ENCODE results near the gene IER2. TPM values are rescaled to one million over a fixed set of nuclear protein-coding genes. Genes with fewer than 3 reads are reported as not detected.
A peak's percentile ranks its signal among the peaks of the same experiment; 100 is the strongest.

Gene IER2
- total and polyA plus RNA-seq, 2 of the 4 experiments (the other 2 are of a cell fraction): 7.7 to 102 TPM

DNA sequence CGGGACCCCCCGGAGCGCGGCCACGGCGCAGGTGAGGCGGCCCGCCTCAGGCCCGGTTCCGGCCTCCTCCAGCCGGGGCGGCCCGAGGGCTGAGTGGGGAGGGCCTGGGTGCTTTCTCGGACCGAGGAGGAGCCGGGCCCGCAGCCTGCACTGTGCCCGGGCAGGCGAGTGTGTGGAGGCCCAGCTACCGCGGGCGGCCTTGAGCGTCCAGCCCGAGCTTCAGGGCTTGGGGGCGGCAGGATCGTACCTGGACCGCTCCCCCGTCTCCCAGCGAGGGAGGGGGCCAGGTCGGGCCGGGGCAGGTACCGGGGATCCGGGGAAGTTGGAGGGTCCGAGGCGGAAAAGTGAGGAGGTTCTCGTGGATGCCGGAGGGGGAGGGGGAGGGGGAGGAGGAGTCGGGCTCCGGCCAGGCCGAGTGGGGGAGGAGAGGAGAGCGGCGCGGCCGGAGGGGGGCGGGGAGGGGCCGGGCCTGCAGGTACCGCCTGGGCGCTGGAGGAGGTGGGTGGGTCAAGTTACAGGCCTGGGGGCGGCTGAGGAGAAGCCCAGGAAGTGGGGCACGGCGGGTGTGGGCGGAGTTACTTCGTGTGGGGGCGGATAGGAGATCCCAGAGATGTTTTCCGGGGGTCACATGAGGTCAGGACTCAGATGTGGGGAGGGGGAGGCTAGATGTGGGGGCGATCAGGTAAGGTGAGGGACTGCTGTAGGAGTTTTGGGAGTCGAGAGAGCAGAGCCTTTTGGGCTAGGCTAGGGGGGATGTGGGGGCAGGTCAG lies 31.6 kb upstream of the IER2 start:
- 0 out of 3 replicates have a peak overlapping the region, but pooled peaks have one; percentile 54 for H2BK15ac ChIP-seq (ENCODE audit: low read depth, low read length)
- peak overlapping the region; percentile 67; the same call in 1 of the 2 replicates for H3K18ac ChIP-seq (ENCODE audit: low read depth, low read length)
- 0 out of 2 replicates have a peak overlapping the region, but pooled peaks have one; percentile 35 for H2BK20ac ChIP-seq (ENCODE audit: low read depth, low read length)
- ATAC-seq (ENCODE audit: low read depth) (peak; percentile 12), DNase-seq (peak; percentile 31)
- H3K4ac ChIP-seq (ENCODE audit: low read depth, low read length): peak overlapping the region; percentile 89
- H2BK5ac ChIP-seq (ENCODE audit: low read depth, low read length, poor library complexity, severe bottlenecking): peak overlapping the region; percentile 94
- in situ Hi-C loops (cut with MboI; ENCODE audit: low sequenced_read_pairs): no loop called here
- ChIA-PET POLR2A (ENCODE audit: unreplicated experiment) (interaction anchor here (0.6 to 1.0 kb wide), 2 partner anchors 27 to 370 kb away, joined by 3 to 22 read pairs; no protein-coding TSS in a partner anchor), CTCF (interaction anchor here (0.6 to 1.3 kb wide), 2 partner anchors 31 to 153 kb away, joined by 3 read pairs; partner anchors contain the start of genes IER2 and STX10)
- peak overlapping the region; percentile 99 for H2AK9ac ChIP-seq (replicated peaks; ENCODE audit: low read depth, low read length, poor library complexity)
- H3K56ac ChIP-seq (ENCODE audit: extremely low read depth, insufficient read depth, low read length): peak overlapping the region; percentile 12; the same call in 1 of the 2 replicates
- H3K27ac ChIP-seq (ENCODE audit: insufficient read depth, low read length): peak overlapping the region; percentile 97
- TF ChIP-seq, protein P1, sequence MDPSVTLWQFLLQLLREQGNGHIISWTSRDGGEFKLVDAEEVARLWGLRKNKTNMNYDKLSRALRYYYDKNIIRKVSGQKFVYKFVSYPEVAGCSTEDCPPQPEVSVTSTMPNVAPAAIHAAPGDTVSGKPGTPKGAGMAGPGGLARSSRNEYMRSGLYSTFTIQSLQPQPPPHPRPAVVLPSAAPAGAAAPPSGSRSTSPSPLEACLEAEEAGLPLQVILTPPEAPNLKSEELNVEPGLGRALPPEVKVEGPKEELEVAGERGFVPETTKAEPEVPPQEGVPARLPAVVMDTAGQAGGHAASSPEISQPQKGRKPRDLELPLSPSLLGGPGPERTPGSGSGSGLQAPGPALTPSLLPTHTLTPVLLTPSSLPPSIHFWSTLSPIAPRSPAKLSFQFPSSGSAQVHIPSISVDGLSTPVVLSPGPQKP (IDR thresholded peaks at IDR 0.05; ENCODE audit: borderline replicate concordance, low read depth, low read length): no peak
- TF ChIP-seq RFX5 (IDR thresholded peaks at IDR 0.05; ENCODE audit: low read depth, low read length): no peak
- 0 out of 2 replicates have a peak, but pooled peaks have one; percentile 14 for TF ChIP-seq POLR2A (IDR thresholded peaks at IDR 0.05; ENCODE audit: low read depth, low read length)
- peak; percentile 26; the same call in 1 of the 2 replicates for TF ChIP-seq MAZ (IDR thresholded peaks at IDR 0.05; ENCODE audit: borderline replicate concordance, low read depth, low read length)
- H3K36me3 ChIP-seq (ENCODE audit: control insufficient read depth, insufficient read depth, low read length): peaks cover 9% of the 10 kb centered on the region
- peak overlapping the region; percentile 46; the same call in 1 of the 2 replicates for H4K5ac ChIP-seq (ENCODE audit: low read depth, low read length)
- H4K20me1 ChIP-seq (ENCODE audit: insufficient read depth, low read length): peaks cover 48% of the 10 kb centered on the region
- H2AFZ ChIP-seq (replicated peaks; ENCODE audit: low read length, poor library complexity): peak overlapping the region; percentile 87
- peak overlapping the region; percentile 95 for H3K4me2 ChIP-seq (ENCODE audit: low read depth, low read length)
- H3K9me1 ChIP-seq (ENCODE audit: insufficient read depth, low read length): peaks cover 26% of the 10 kb centered on the region
- H3K4me1 ChIP-seq (ENCODE audit: control insufficient read depth, insufficient read depth, low read length): peaks cover 25% of the 10 kb centered on the region
- peaks cover 0 to 74% of the 10 kb centered on the region in 2 experiments; a peak in 2 of 4 replicates for H3K79me1 ChIP-seq (ENCODE audit: low read depth in 1 of 2, low read length in 2 of 2)
- intact Hi-C loops (cut with micrococcal nuclease): loop anchor here (1.0 to 5.0 kb wide), 2 partner anchors 34 to 144 kb away; no protein-coding TSS in a partner anchor
- peak overlapping the region; percentile 95; the same call in 1 of the 2 replicates for H3K23ac ChIP-seq (ENCODE audit: low read depth, low read length)
- H3K14ac ChIP-seq (replicated peaks; ENCODE audit: low read depth, low read length): peak overlapping the region; percentile 89
- H3K9me3 ChIP-seq (ENCODE audit: control insufficient read depth, insufficient read depth, low read length): no peaks in the 10 kb centered on the region
- H3K9ac ChIP-seq (ENCODE audit: low read depth, low read length): peak overlapping the region; percentile 98
- 0% methylated on average over 5 of the region's 57 CpGs; no CpG with 5 or more reads in 1 of the 2 experiments for WGBS, 2 experiments (ENCODE audit: extremely low coverage in 2 of 2, insufficient read length in 1 of 2)
- H4K91ac ChIP-seq (ENCODE audit: insufficient read depth, low read depth, low read length): peak overlapping the region; percentile 84
- H4K8ac ChIP-seq (ENCODE audit: low read depth in 2 of 2, low read length in 2 of 2): peak overlapping the region; percentile 40 to 82; a peak in 3 of 4 replicates
- peak overlapping the region; percentile 99 for H3K4me3 ChIP-seq (ENCODE audit: insufficient read depth, low read depth, low read length)
- dilution Hi-C loops (cut with HindIII; ENCODE audit: low sequenced_read_pairs, unreplicated experiment): no loop called here
- no TSS peak for BruUV-seq (replicated peaks)
- H2AK5ac ChIP-seq (ENCODE audit: low read depth, low read length): peak overlapping the region; percentile 95
- H3K27me3 ChIP-seq (ENCODE audit: control insufficient read depth, insufficient read depth, low read length): no peaks in the 10 kb centered on the region
- peak overlapping the region; percentile 37 for H2BK120ac ChIP-seq (ENCODE audit: low read depth, low read length)

All from IMR-90 (cell line).